ENCODE results near the gene ALDOB.

Gene ALDOB

DNA sequence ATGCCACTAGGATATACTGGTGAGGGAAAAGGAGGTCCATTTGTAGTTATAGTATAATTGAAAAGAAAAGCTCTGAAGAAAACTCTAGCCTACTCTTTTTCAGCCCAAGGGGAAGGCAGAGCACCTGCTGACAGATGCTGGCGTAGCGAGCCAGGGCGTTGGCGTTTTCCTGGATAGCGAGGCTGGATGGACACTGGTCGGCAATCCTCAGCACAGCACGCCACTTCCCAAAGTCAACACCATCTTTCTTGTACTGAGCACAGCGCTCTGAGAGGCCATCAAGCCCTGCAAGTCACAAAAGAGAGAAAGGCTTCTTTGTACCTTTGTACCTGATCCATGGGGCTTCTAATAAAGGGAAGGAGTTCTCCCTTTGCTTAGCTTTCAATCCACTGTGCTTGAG, 8.2 kb downstream of the ALDOB start:
- TF ChIP-seq, protein P1, sequence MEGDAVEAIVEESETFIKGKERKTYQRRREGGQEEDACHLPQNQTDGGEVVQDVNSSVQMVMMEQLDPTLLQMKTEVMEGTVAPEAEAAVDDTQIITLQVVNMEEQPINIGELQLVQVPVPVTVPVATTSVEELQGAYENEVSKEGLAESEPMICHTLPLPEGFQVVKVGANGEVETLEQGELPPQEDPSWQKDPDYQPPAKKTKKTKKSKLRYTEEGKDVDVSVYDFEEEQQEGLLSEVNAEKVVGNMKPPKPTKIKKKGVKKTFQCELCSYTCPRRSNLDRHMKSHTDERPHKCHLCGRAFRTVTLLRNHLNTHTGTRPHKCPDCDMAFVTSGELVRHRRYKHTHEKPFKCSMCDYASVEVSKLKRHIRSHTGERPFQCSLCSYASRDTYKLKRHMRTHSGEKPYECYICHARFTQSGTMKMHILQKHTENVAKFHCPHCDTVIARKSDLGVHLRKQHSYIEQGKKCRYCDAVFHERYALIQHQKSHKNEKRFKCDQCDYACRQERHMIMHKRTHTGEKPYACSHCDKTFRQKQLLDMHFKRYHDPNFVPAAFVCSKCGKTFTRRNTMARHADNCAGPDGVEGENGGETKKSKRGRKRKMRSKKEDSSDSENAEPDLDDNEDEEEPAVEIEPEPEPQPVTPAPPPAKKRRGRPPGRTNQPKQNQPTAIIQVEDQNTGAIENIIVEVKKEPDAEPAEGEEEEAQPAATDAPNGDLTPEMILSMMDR (IDR thresholded peaks at IDR 0.05; ENCODE audit: control insufficient read depth, insufficient read depth, low read depth, low read length, missing control alignments), result no peak
- no peak overlapping the region for H3K4me3 ChIP-seq (ENCODE audit: control insufficient read depth, low read depth, low read length)
- no peak for DNase-seq (ENCODE audit: low read depth)

DNA sequence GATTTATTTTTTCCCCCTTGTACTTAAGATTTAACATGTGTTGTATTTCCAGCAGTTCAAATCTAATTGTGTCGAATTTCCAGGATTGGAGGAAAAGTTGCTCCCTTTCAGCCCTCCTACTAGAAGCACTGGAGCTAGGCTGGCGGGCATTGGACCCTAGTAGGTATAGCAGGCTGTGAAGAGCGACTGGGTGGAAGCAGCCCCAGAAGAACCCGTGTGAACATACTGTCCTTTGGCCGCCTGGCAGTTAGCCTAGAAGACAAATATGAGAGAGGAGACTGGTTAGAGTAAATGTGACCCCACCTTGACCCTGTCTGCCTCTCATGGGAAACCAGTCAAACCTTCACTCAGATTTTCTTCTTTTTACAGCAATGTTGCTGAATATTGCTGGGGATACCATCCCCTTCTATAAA, 13.9 kb downstream of the ALDOB start:
- DNase-seq (ENCODE audit: low read depth), result no peak
- no peak overlapping the region for H3K4me3 ChIP-seq (ENCODE audit: control insufficient read depth, low read depth, low read length)
- TF ChIP-seq, protein P1 (IDR thresholded peaks at IDR 0.05; ENCODE audit: control insufficient read depth, insufficient read depth, low read depth, low read length, missing control alignments), result no peak

DNA sequence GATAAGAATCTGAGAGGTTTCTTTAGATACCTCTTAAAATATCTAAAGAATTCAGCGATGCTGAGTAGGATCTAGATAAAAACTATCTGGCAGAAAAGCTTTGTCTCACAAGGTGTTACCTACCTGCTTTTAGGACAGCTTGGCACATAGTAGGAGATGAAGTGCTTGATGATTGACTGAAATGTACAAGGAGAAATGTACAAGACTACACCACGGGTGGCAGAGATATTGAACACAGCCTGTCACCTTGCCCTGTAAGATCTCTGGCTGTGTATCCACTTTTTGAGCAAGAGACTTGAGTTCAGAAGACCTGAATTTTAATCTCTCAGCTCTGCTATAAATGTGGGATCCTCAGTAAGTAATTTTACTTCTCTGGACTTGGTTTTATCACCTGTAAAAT, 15.7 kb downstream of the ALDOB start:
- TF ChIP-seq, protein P1 (IDR thresholded peaks at IDR 0.05; ENCODE audit: control insufficient read depth, insufficient read depth, low read depth, low read length, missing control alignments), result no peak
- no peak overlapping the region for H3K4me3 ChIP-seq (ENCODE audit: control insufficient read depth, low read depth, low read length)
- DNase-seq (ENCODE audit: low read depth), result no peak

DNA sequence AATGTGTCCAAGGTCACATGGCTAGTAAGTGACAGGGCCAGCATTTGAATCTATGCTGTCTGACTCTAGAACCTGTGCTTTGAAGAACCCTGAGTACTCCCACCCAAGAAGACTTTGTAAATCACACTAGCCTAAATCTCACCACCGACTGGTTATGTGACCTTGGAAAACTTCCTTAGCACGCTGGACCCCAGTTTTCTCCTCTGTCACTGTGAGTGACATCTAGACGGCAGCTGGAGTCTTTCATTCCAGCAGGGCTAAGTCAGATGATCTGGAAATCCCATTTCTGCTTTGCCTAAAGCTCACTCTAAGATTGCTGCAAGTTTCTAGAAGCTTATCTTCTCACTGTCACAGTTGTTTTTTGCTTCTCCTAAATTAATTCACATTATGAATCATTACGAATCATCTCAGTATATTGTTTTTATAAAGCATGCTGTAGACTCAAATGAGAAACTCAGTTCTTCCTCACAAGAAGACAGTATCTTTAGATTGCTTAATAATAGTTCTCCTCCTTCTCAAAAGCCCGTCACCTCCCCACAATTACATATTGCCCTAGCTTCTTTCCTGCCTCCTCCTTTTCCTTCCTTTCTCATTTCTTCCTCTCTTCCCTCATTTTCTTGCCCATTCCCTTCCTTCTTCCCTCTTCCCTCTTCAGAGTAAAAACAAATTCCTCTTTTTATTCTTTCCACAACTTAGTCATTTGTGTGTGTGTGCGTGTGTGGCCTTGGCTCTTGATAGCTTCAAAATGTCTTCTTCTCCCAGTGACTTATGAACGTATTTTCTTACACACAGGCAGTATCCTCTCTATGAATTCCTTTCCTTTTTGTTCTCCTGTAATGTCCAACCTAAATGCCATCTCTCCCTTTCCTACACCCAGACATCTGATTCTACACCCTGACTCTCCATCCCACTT, 16.8 kb downstream of the ALDOB start:
- DNase-seq (ENCODE audit: low read depth), result no peak
- H3K4me3 ChIP-seq (ENCODE audit: control insufficient read depth, low read depth, low read length), result no peak overlapping the region
- TF ChIP-seq, protein P1 (IDR thresholded peaks at IDR 0.05; ENCODE audit: control insufficient read depth, insufficient read depth, low read depth, low read length, missing control alignments), result no peak

DNA sequence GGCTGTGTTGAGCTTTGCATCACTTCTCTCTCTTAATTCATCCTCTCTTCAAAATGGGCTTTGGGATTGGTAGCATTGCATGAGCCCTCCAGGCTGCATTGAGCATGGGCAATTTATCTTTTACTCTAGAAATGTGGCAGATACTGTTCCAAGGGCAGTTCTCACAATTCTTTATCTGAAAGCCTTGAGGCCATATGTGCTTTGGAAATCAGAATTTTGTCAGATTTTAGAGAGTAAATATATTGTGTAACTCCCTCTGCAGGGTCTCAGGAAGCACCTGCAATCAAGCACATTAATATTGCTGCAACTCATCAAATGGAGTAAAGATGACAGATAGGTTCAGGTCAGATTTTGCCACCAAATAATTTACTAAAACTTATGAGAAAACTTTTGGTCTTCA, 17.6 kb downstream of the ALDOB start:
- TF ChIP-seq, protein P1 (IDR thresholded peaks at IDR 0.05; ENCODE audit: control insufficient read depth, insufficient read depth, low read depth, low read length, missing control alignments), result no peak
- no peak for DNase-seq (ENCODE audit: low read depth)

DNA sequence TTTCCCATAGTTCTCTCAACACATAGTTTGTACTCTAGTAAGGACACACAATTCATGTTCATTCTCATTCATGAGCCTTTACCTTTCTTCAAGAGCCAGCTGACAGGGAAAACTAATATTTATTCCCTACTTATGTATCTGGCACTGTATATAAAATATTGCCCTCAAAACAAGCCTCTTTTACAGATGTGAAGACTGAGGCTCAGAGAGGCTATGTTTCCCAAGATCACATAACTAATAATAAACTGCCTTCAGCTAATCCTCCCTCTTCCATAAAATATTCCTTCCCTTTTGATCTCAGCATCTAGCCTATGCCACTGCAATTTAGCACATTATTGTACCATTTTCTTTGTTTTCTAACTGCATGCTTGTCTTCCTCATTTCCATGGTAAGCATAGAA, 18.2 kb downstream of the ALDOB start:
- TF ChIP-seq, protein P1 (IDR thresholded peaks at IDR 0.05; ENCODE audit: control insufficient read depth, insufficient read depth, low read depth, low read length, missing control alignments), result no peak
- DNase-seq (ENCODE audit: low read depth), result no peak
- H3K4me3 ChIP-seq (ENCODE audit: control insufficient read depth, low read depth, low read length), result no peak overlapping the region

More for the DNA sequence above, 17.6 kb downstream of the ALDOB start:
- no peak overlapping the region for H3K4me3 ChIP-seq (ENCODE audit: control insufficient read depth, low read depth, low read length)
